HG03196 (cell line): Measurements from ENCODE around the gene TMPRSS9.

Experiments
- ATAC-seq: cut with Tn5 transposase; IDR thresholded peaks from one replicate; pipeline ENCODE4 v1.9.1; 2021; ENCODE audit not compliant: unreplicated experiment

Gene TMPRSS9

GRCh38 chr19:2359992-2360685 lies at the start of gene TMPRSS9:
TMPRSS9 (plus strand) TSS chr19:2360265; CDS start chr19:2389786, 29,521 bp downstream.
- no peak for ATAC-seq

- ATAC-seq: no peak
These were observed 49.0 kb upstream of the TMPRSS9 start for GRCh38 chr19:2311093-2311492.

- no peak for ATAC-seq
These were observed 47.1 kb upstream of the TMPRSS9 start for GRCh38 chr19:2312820-2313501.

GRCh38 chr19:2315121-2315817 lies 44.8 kb upstream of the TMPRSS9 start:
- no peak for ATAC-seq

GRCh38 chr19:2315818-2316353 lies 44.2 kb upstream of the TMPRSS9 start:
- no peak for ATAC-seq

- ATAC-seq: no peak
These were observed 42.8 kb upstream of the TMPRSS9 start for GRCh38 chr19:2317300-2317699.

GRCh38 chr19:2317756-2318155 lies 42.3 kb upstream of the TMPRSS9 start:
- ATAC-seq: no peak

- no peak for ATAC-seq
These were observed 41.1 kb upstream of the TMPRSS9 start for GRCh38 chr19:2318923-2319322.

- no peak for ATAC-seq
These were observed 40.5 kb upstream of the TMPRSS9 start for GRCh38 chr19:2319551-2319950.

- ATAC-seq: no peak
These were observed 40.0 kb upstream of the TMPRSS9 start for GRCh38 chr19:2320049-2320448.

- no peak for ATAC-seq
These were observed 39.1 kb upstream of the TMPRSS9 start for GRCh38 chr19:2320939-2321338.

GRCh38 chr19:2321565-2322283 lies 38.3 kb upstream of the TMPRSS9 start:
- no peak for ATAC-seq

GRCh38 chr19:2323707-2324106 lies 36.4 kb upstream of the TMPRSS9 start:
- ATAC-seq: no peak

- ATAC-seq: no peak
These were observed 35.7 kb upstream of the TMPRSS9 start for GRCh38 chr19:2324220-2324948.

- ATAC-seq: no peak
These were observed 34.6 kb upstream of the TMPRSS9 start for GRCh38 chr19:2325281-2326046.

- ATAC-seq: no peak
These were observed 33.2 kb upstream of the TMPRSS9 start for GRCh38 chr19:2326699-2327360.

GRCh38 chr19:2327773-2328400 lies 32.2 kb upstream of the TMPRSS9 start:
- no peak for ATAC-seq

GRCh38 chr19:2328401-2329148 lies 31.5 kb upstream of the TMPRSS9 start, which contains the start of the genes LSM7 and SPPL2B:
LSM7 (minus strand) TSS chr19:2328586; CDS start chr19:2328566, 20 bp downstream.
SPPL2B (plus strand) TSS chr19:2328684; CDS start chr19:2328710, 26 bp downstream.
- ATAC-seq: peak; percentile 54
